Ishikawa (cell line): ENCODE data around the gene COL18A1.

ENCODE experiments used
- CEBPB ChIP-seq: IDR thresholded peaks from 2 replicates; pipeline ENCODE4 v1.6.1; 2012
- CREB1 ChIP-seq: IDR thresholded peaks from 2 replicates; pipeline ENCODE4 v1.6.1; 2012; ENCODE audit warnings: low read depth
- EGR1 ChIP-seq: IDR thresholded peaks from 2 replicates; pipeline ENCODE4 v1.6.1; 2012
- EP300 ChIP-seq: IDR thresholded peaks from 2 replicates; pipeline ENCODE4 v1.6.1; 2012; ENCODE audit warnings: borderline replicate concordance
- FOXM1 ChIP-seq: IDR thresholded peaks from 2 replicates; pipeline ENCODE4 v1.6.1; 2012; ENCODE audit warnings: low read depth, borderline replicate concordance
- NFIC ChIP-seq: IDR thresholded peaks from 2 replicates; pipeline ENCODE4 v1.6.1; 2012
- RAD21 ChIP-seq: IDR thresholded peaks from 2 replicates; pipeline ENCODE4 v1.6.1; 2012; ENCODE audit warnings: low read depth
- TAF1 ChIP-seq: IDR thresholded peaks from 2 replicates; pipeline ENCODE4 v1.6.1; 2012; ENCODE audit warnings: low read depth, mild to moderate bottlenecking
- TCF12 ChIP-seq: IDR thresholded peaks from 2 replicates; pipeline ENCODE4 v1.6.1; 2012; ENCODE audit warnings: low read depth
- TEAD4 ChIP-seq: IDR thresholded peaks from 2 replicates; pipeline ENCODE4 v1.6.1; 2012
- YY1 ChIP-seq: IDR thresholded peaks from 2 replicates; pipeline ENCODE4 v1.6.1; 2012; ENCODE audit warnings: low read depth
- ZBTB7A ChIP-seq: IDR thresholded peaks from 2 replicates; pipeline ENCODE4 v1.6.1; 2012; ENCODE audit warnings: low read depth
- TF ChIP-seq, protein P1 (sequence below): IDR thresholded peaks from 2 replicates; pipeline ENCODE4 v1.6.1; 2012
- TF ChIP-seq, protein P2 (sequence below): IDR thresholded peaks from 2 replicates; pipeline ENCODE4 v1.6.1; 2012; ENCODE audit warnings: low read depth, mild to moderate bottlenecking
- TF ChIP-seq, protein P3 (sequence below): IDR thresholded peaks from 2 replicates; pipeline ENCODE4 v1.6.1; 2012

COL18A1 gene

DNA sequence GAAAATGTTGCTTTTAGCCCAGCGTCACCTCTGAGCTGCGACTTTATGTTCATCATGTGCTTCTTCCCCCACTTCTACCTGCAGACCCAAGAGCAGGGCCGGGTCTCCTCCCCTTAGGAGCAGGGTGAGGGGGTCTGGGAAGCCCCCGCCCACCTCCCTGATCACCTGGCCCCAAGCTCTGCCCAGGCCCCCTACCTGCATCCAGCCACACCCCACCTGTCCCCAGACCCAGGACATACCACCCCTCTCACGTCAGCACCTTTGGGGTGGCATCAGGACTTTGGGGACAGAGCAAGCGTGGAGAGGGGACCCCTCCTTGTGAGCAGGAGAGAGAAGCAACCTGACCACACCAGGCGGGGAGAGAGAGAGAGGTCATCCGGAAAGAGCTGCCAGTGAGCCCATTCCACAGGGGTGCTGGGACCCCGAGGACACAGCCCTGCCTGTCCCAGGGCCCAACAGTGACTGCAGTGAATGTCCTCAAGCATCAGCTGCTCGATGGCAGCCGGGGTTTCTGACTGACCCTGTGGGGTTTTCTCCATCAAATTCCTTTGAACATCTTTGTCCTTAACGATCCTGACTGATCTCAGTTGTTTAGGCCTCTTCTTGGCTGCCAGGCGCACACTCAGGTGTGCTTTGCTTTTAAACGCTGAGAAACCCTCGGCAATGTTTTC is 42.8 kb upstream of the COL18A1 start:
- no peak for TF ChIP-seq CEBPB
- no peak for TF ChIP-seq RAD21
- TF ChIP-seq, protein P1, sequence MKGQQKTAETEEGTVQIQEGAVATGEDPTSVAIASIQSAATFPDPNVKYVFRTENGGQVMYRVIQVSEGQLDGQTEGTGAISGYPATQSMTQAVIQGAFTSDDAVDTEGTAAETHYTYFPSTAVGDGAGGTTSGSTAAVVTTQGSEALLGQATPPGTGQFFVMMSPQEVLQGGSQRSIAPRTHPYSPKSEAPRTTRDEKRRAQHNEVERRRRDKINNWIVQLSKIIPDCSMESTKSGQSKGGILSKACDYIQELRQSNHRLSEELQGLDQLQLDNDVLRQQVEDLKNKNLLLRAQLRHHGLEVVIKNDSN, result no peak
- TF ChIP-seq, protein P2, sequence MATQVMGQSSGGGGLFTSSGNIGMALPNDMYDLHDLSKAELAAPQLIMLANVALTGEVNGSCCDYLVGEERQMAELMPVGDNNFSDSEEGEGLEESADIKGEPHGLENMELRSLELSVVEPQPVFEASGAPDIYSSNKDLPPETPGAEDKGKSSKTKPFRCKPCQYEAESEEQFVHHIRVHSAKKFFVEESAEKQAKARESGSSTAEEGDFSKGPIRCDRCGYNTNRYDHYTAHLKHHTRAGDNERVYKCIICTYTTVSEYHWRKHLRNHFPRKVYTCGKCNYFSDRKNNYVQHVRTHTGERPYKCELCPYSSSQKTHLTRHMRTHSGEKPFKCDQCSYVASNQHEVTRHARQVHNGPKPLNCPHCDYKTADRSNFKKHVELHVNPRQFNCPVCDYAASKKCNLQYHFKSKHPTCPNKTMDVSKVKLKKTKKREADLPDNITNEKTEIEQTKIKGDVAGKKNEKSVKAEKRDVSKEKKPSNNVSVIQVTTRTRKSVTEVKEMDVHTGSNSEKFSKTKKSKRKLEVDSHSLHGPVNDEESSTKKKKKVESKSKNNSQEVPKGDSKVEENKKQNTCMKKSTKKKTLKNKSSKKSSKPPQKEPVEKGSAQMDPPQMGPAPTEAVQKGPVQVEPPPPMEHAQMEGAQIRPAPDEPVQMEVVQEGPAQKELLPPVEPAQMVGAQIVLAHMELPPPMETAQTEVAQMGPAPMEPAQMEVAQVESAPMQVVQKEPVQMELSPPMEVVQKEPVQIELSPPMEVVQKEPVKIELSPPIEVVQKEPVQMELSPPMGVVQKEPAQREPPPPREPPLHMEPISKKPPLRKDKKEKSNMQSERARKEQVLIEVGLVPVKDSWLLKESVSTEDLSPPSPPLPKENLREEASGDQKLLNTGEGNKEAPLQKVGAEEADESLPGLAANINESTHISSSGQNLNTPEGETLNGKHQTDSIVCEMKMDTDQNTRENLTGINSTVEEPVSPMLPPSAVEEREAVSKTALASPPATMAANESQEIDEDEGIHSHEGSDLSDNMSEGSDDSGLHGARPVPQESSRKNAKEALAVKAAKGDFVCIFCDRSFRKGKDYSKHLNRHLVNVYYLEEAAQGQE, result no peak
- no peak for TF ChIP-seq EP300
- TF ChIP-seq TEAD4, result no peak
- no peak for TF ChIP-seq TCF12
- TF ChIP-seq EGR1, result no peak
- no peak for TF ChIP-seq TAF1
- no peak; the same call in none of the 2 replicates for TF ChIP-seq ZBTB7A
- TF ChIP-seq YY1, result no peak
- TF ChIP-seq, protein P3, sequence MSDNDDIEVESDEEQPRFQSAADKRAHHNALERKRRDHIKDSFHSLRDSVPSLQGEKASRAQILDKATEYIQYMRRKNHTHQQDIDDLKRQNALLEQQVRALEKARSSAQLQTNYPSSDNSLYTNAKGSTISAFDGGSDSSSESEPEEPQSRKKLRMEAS, result no peak
- no peak for TF ChIP-seq NFIC
- no peak for TF ChIP-seq CREB1
- no peak for TF ChIP-seq FOXM1

DNA sequence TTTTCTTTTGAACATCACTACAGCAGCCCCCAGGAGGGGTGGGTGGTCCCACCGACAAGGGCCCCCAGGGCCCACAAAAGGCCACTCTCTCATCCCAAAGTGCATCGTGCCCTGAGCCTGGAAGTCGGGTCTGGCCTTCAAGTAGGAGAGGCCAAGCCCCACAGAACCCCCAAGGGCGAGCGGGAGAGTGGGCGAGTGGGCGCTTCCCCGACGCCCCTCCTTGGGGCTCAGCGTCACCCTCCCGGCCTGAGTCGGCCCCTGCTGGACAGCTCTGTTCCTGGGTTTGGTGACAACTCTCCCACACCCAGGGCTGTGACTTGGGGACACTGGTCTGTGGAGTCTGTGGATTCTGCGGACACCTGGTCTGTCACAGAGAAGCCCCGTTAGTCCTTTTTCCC is 42.2 kb upstream of the COL18A1 start:
- no peak for TF ChIP-seq FOXM1
- TF ChIP-seq, protein P2, result 0 out of 2 replicates have a peak, but pooled peaks have one; percentile 7

DNA sequence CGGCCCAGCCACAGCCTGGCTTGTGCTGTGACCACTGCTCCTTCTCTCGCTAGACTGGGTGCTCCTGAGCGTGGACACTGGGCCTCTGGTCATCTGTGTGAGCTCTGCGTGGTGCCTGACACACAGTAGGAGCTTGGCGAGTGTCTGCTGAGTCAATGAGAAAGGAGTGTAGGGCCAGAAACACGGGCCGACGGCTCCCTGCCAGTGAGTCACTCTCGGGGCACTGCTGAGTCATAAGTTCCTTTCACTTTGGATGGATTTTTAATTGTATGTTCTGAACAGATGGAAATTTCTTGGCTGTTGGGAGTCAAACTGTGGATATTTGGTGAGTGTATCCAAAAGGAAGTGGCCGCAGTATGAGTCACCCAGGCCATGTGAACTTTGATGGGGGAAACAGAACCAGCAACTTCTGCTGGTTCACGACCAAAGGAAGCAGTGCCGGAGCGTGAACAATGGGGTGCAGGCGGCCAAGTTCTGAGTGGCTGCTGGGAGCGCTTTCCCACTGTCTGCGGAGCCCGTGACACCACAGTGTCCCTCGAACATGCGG is 41.0 kb upstream of the COL18A1 start:
- TF ChIP-seq CEBPB (peak; percentile 35; the same call in 1 of the 2 replicates), TCF12 (peak; percentile 97), EGR1 (no peak), FOXM1 (peak; percentile 90), ZBTB7A (no peak; the same call in 1 of the 2 replicates), NFIC (peak; percentile 90), TAF1 (no peak; the same call in 1 of the 2 replicates), CREB1 (no peak), EP300 (peak; percentile 97), RAD21 (peak; percentile 24; the same call in 1 of the 2 replicates), TEAD4 (peak; percentile 88), YY1 (peak; percentile 4; the same call in 1 of the 2 replicates)
- TF ChIP-seq, protein P1, result peak; percentile 40; the same call in 1 of the 2 replicates
- TF ChIP-seq, protein P2, result no peak
- TF ChIP-seq, protein P3, result peak; percentile 60; the same call in 1 of the 2 replicates

DNA sequence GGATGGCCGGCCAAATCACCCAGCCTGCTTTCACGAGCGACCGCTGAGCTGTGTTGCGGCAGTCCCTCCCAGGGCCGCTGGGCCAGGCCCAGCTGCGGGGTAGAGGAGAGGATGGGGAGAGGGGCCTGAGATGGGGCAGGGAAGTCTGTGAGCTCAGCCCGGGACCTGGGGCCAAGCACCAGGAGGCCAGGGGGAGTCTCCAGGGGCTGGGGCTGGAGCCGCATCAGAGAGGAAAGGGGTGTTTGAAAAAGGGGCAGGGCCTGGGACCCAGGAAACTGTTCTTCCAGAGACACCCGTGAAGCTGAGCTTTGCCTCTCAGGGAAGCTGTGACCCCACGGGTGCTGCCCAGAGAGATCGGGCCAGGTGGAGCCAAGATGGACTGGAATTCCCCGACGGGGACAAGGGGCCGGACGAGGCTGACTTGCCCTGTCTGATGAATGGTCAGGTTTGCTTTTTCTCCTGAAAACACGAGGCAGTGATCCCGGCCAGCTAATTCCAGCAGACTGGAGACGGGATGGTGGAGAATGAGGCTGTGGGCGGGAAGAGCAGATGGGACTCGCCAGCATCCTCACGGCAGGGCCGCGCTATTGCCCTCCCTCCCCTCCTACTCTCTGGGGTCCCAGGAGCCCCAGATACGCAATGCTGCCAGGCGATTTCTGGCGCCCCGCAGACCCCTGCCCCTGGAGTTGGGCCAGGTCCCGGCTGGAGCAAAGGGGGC is 40.3 kb upstream of the COL18A1 start:
- TF ChIP-seq ZBTB7A (peak; percentile 63; the same call in 1 of the 2 replicates), TEAD4 (no peak)
